Measurements from ENCODE around the gene G6PC3.
"Not testable (repeated sequence)": the region's sequence is repeated elsewhere in the genome, so short reads cannot be mapped to it uniquely, and the experiment has no call there.

Gene G6PC3

GRCh38 chr17:44039829-44040635, 30.5 kb upstream of the G6PC3 start:
- H3K36me3 ChIP-seq: peaks cover 41% of the 10 kb centered on the region
- no peak for DNase-seq

GRCh38 chr17:44043272-44043696, 27.3 kb upstream of the G6PC3 start:
- DNase-seq: no peak
- no peak overlapping the region for H3K4me3 ChIP-seq (ENCODE audit: low read depth, low read length)
- H3K36me3 ChIP-seq: peaks cover 35% of the 10 kb centered on the region
- H3K9me3 ChIP-seq: no peaks in the 10 kb centered on the region
- TF ChIP-seq CTCF (IDR thresholded peaks at IDR 0.05; ENCODE audit: low read depth, low read length): no peak
- peaks cover 8% of the 10 kb centered on the region for H3K4me1 ChIP-seq
- H3K27me3 ChIP-seq: no peaks in the 10 kb centered on the region

More at GRCh38 chr17:44039829-44040635, 30.5 kb upstream of the G6PC3 start:
- no peak for TF ChIP-seq CTCF (IDR thresholded peaks at IDR 0.05; ENCODE audit: low read depth, low read length)
- H3K4me1 ChIP-seq: peaks cover 8% of the 10 kb centered on the region
- H3K9me3 ChIP-seq: no peaks in the 10 kb centered on the region
- no peaks in the 10 kb centered on the region for H3K27me3 ChIP-seq
- no peak overlapping the region for H3K4me3 ChIP-seq (ENCODE audit: low read depth, low read length)

- DNase-seq: no peak
- Histone ChIP-seq H3K4me3 (ENCODE audit: low read depth, low read length) (no peak overlapping the region), H3K27me3 (no peaks in the 10 kb centered on the region), H3K4me1 (peaks cover 8% of the 10 kb centered on the region), H3K9me3 (no peaks in the 10 kb centered on the region), H3K36me3 (peaks cover 35% of the 10 kb centered on the region)
- TF ChIP-seq CTCF (IDR thresholded peaks at IDR 0.05; ENCODE audit: low read depth, low read length): no peak
Measured at GRCh38 chr17:44044071-44044470, 26.5 kb upstream of the G6PC3 start.

- DNase-seq: no peak
- no peak for TF ChIP-seq CTCF (IDR thresholded peaks at IDR 0.05; ENCODE audit: low read depth, low read length)
- H3K4me1 ChIP-seq: peaks cover 5% of the 10 kb centered on the region
- peaks cover 39% of the 10 kb centered on the region for H3K36me3 ChIP-seq
- no peak overlapping the region for H3K4me3 ChIP-seq (ENCODE audit: low read depth, low read length)
- H3K27me3 ChIP-seq: no peaks in the 10 kb centered on the region
- H3K9me3 ChIP-seq: no peaks in the 10 kb centered on the region
Measured at GRCh38 chr17:44045486-44045885, 25.0 kb upstream of the G6PC3 start.

- not testable (repeated sequence) for H3K4me3 ChIP-seq (ENCODE audit: low read depth, low read length); H3K27me3 ChIP-seq; H3K4me1 ChIP-seq; H3K9me3 ChIP-seq; DNase-seq
- peaks cover 52% of the 10 kb centered on the region for H3K36me3 ChIP-seq
Measured at GRCh38 chr17:44046893-44047292, 23.6 kb upstream of the G6PC3 start.

- peaks cover 70% of the 10 kb centered on the region for H3K36me3 ChIP-seq
- H3K27me3 ChIP-seq: no peaks in the 10 kb centered on the region
- no peak for TF ChIP-seq CTCF (IDR thresholded peaks at IDR 0.05; ENCODE audit: low read depth, low read length)
- DNase-seq: no peak
- no peaks in the 10 kb centered on the region for H3K9me3 ChIP-seq
- no peak overlapping the region for H3K4me3 ChIP-seq (ENCODE audit: low read depth, low read length)
- H3K4me1 ChIP-seq: no peaks in the 10 kb centered on the region
Measured at GRCh38 chr17:44049294-44050060, 21.1 kb upstream of the G6PC3 start.
